HG03097 (cell line): ENCODE measurements around the gene ZNF536.

ENCODE experiments used
- ATAC-seq: cut with Tn5 transposase; IDR thresholded peaks from one replicate; pipeline ENCODE4 v1.9.1; 2021; ENCODE audit not compliant: unreplicated experiment, low FRiP score

ZNF536 gene

GRCh38 chr19:30552593-30552992, 180.4 kb downstream of the ZNF536 start:
- ATAC-seq = no peak

GRCh38 chr19:30555075-30555790, 183.0 kb downstream of the ZNF536 start:
- no peak for ATAC-seq

- ATAC-seq = no peak
Observed at GRCh38 chr19:30555791-30556110, 183.6 kb downstream of the ZNF536 start.

GRCh38 chr19:30556230-30556711, 184.1 kb downstream of the ZNF536 start:
- ATAC-seq = no peak

- ATAC-seq = no peak
Observed at GRCh38 chr19:30557212-30557611, 185.0 kb downstream of the ZNF536 start.

GRCh38 chr19:30557927-30558557, 185.9 kb downstream of the ZNF536 start:
- no peak for ATAC-seq

- no peak for ATAC-seq
Observed at GRCh38 chr19:30558793-30559192, 186.6 kb downstream of the ZNF536 start.

GRCh38 chr19:30559446-30559845, 187.3 kb downstream of the ZNF536 start:
- no peak for ATAC-seq

GRCh38 chr19:30562981-30563380, 190.8 kb downstream of the ZNF536 start:
- ATAC-seq = no peak

- ATAC-seq = no peak
Observed at GRCh38 chr19:30563691-30564090, 191.5 kb downstream of the ZNF536 start.

- no peak for ATAC-seq
Observed at GRCh38 chr19:30564551-30565011, 192.4 kb downstream of the ZNF536 start.

GRCh38 chr19:30565636-30566035, 193.5 kb downstream of the ZNF536 start:
- ATAC-seq = no peak

- no peak for ATAC-seq
Observed at GRCh38 chr19:30566681-30567420, 194.7 kb downstream of the ZNF536 start.

- ATAC-seq = no peak
Observed at GRCh38 chr19:30567536-30568232, 195.5 kb downstream of the ZNF536 start.

GRCh38 chr19:30570194-30570593, 198.0 kb downstream of the ZNF536 start:
- no peak for ATAC-seq

GRCh38 chr19:30577551-30578105, 205.4 kb downstream of the ZNF536 start:
- ATAC-seq = no peak

GRCh38 chr19:30579419-30579818, 207.2 kb downstream of the ZNF536 start:
- no peak for ATAC-seq

- no peak for ATAC-seq
Observed at GRCh38 chr19:30580673-30581072, 208.5 kb downstream of the ZNF536 start.

GRCh38 chr19:30584090-30584489, 211.9 kb downstream of the ZNF536 start:
- ATAC-seq = no peak

GRCh38 chr19:30587869-30588268, 215.7 kb downstream of the ZNF536 start:
- no peak for ATAC-seq
